Endodermal cell (in vitro differentiated cells): Measurements from ENCODE around the gene TAGAP. TPM values are rescaled to one million over a fixed set of nuclear protein-coding genes. Genes with fewer than 3 reads are reported as not detected.

Experiments
- DNase-seq: peaks from one replicate; pipeline ENCODE4 v3.0.0-alpha.2; 2017
- H3K27ac ChIP-seq: 2 replicates; pipeline ENCODE4 v1.5.1; 2013; ENCODE audit warnings: mild to moderate bottlenecking, low read depth, low read length, moderate library complexity
- H3K27me3 ChIP-seq: 2 replicates; pipeline ENCODE4 v1.6.1; 2013; ENCODE audit warnings: mild to moderate bottlenecking, low read length, moderate library complexity; ENCODE audit not compliant: insufficient read depth, control insufficient read depth, poor library complexity, severe bottlenecking
- H3K36me3 ChIP-seq: 2 replicates; pipeline ENCODE4 v1.7.0; 2013; ENCODE audit warnings: mild to moderate bottlenecking, low read length, moderate library complexity; ENCODE audit not compliant: control insufficient read depth, insufficient read depth
- H3K4me1 ChIP-seq: one replicate; pipeline ENCODE4 v1.7.0; 2013; ENCODE audit warnings: low read length; ENCODE audit not compliant: control insufficient read depth, insufficient read depth
- H3K4me3 ChIP-seq: 2 replicates; pipeline ENCODE4 v1.5.1; 2013; ENCODE audit warnings: mild to moderate bottlenecking, low read length, moderate library complexity
- H3K9ac ChIP-seq: 2 replicates; pipeline ENCODE4 v1.6.1; 2013; ENCODE audit warnings: mild to moderate bottlenecking, low read length, moderate library complexity; ENCODE audit not compliant: poor library complexity, severe bottlenecking; ENCODE audit errors: extremely low read depth
- H3K9me3 ChIP-seq: 2 replicates; pipeline ENCODE4 v1.6.1; 2013; ENCODE audit warnings: mild to moderate bottlenecking, low read length, moderate library complexity; ENCODE audit not compliant: control insufficient read depth
- H3K27ac Mint-ChIP-seq: 2 replicates; pipeline ENCODE4 v1.8.0; 2020; ENCODE audit warnings: mixed read lengths
- H3K27me3 Mint-ChIP-seq: 2 replicates; pipeline ENCODE4 v1.8.0; 2021; ENCODE audit warnings: mild to moderate bottlenecking, mixed read lengths; ENCODE audit not compliant: insufficient read depth
- H3K36me3 Mint-ChIP-seq: 2 replicates; pipeline ENCODE4 v1.8.0; 2020; ENCODE audit warnings: low read depth, mixed read lengths
- H3K4me1 Mint-ChIP-seq: 2 replicates; pipeline ENCODE4 v1.8.0; 2020; ENCODE audit warnings: mixed read lengths
- H3K4me3 Mint-ChIP-seq: 2 replicates; pipeline ENCODE4 v1.8.0; 2020; ENCODE audit warnings: mild to moderate bottlenecking, moderate library complexity, mixed read lengths
- H3K9me3 Mint-ChIP-seq: 2 replicates; pipeline ENCODE4 v1.8.0; 2020; ENCODE audit warnings: mild to moderate bottlenecking, mixed read lengths
- WGBS, 2 experiments: methylation state at CpG; one replicate each; pipeline versions ENCODE4 v1.1.5 to v1.1.7; 2013; ENCODE audit warnings: missing lambda C conversion rate in 2 of 2, mixed read lengths in 1 of 2; ENCODE audit not compliant: insufficient coverage in 1 of 2, insufficient read length in 1 of 2; 5-methylcytosine and 5-hydroxymethylcytosine counted together
- total RNA-seq, 2 donors: library from RNA; stranded (reverse); fragmentation: NEBNext Ultra II Directional in 1 of 2; extraction: Animal tissue kit (Norgen Biotek cat#: 25700) in 1 of 2; gene quantifications; 2 replicates in 1 of 2; 3 replicates in 1 of 2; pipeline ENCODE4 v1.2.1, GENCODE V29; 2021
- TF ChIP-seq, protein P1 (sequence below): fragments of 200-600 bp; sonication (generic); conservative IDR thresholded peaks from 2 replicates; pipeline ENCODE4 v1.5.0; 2021; ENCODE audit warnings: antibody characterized with exemption, mild to moderate bottlenecking

Gene TAGAP
- total RNA-seq, 2 donors from 2014 or later, result 0.24 TPM; not detected in 1

DNA sequence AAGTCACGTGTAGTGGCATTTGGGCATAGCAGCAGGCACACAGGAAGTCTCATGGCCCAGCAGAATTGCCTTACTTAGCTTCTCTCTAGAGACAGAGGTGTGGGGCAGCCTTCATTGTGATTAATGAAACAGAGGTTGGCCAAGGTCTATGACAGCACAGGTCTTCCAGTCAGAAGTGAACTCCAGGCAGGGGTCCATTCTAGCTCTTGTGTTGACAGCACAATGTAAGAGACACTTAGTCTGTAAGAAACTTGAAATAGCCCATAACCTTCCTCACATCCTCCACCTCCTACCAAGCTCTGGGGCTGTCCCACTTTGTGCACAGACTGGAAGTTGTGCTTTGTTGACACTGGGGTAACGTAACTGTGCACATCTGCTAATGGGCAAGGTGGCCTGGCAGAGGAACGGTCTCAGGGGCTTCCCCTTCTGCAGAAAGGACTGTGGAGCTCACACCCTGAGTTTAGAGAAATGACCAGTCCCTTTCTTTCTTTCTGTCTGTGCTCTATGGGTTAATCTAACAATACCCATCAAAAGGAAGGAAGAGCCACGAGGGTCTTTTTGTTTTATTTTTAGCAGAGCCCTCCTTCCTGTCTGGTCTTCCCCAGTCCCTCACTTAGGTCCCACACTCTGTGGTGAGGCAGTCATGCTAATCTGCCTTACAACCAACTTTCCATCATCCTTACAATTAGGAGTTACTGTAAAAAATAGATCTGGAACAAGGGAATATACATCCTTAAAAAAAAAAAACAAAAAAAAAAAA is 35.6 kb upstream of the TAGAP start:
- DNase-seq, result peak; percentile 31
- no peaks in the 10 kb centered on the region for H3K9me3 Mint-ChIP-seq
- Histone ChIP-seq H3K36me3 (no peaks in the 10 kb centered on the region), H3K9me3 (no peaks in the 10 kb centered on the region), H3K27ac (no peak overlapping the region), H3K9ac (no peak overlapping the region), H3K27me3 (no peaks in the 10 kb centered on the region), H3K4me1 (no peaks in the 10 kb centered on the region), H3K4me3 (no peak overlapping the region)
- TF ChIP-seq, protein P1, sequence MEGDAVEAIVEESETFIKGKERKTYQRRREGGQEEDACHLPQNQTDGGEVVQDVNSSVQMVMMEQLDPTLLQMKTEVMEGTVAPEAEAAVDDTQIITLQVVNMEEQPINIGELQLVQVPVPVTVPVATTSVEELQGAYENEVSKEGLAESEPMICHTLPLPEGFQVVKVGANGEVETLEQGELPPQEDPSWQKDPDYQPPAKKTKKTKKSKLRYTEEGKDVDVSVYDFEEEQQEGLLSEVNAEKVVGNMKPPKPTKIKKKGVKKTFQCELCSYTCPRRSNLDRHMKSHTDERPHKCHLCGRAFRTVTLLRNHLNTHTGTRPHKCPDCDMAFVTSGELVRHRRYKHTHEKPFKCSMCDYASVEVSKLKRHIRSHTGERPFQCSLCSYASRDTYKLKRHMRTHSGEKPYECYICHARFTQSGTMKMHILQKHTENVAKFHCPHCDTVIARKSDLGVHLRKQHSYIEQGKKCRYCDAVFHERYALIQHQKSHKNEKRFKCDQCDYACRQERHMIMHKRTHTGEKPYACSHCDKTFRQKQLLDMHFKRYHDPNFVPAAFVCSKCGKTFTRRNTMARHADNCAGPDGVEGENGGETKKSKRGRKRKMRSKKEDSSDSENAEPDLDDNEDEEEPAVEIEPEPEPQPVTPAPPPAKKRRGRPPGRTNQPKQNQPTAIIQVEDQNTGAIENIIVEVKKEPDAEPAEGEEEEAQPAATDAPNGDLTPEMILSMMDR, result no peak
- no peaks in the 10 kb centered on the region for H3K36me3 Mint-ChIP-seq
- no peak overlapping the region for H3K27ac Mint-ChIP-seq
- 87 to 93% methylated on average over 2 to 4 of the region's 4 CpGs for WGBS, 2 experiments
- peaks cover 31% of the 10 kb centered on the region for H3K27me3 Mint-ChIP-seq
- peaks cover 10% of the 10 kb centered on the region for H3K4me1 Mint-ChIP-seq
- H3K4me3 Mint-ChIP-seq, result no peak overlapping the region

DNA sequence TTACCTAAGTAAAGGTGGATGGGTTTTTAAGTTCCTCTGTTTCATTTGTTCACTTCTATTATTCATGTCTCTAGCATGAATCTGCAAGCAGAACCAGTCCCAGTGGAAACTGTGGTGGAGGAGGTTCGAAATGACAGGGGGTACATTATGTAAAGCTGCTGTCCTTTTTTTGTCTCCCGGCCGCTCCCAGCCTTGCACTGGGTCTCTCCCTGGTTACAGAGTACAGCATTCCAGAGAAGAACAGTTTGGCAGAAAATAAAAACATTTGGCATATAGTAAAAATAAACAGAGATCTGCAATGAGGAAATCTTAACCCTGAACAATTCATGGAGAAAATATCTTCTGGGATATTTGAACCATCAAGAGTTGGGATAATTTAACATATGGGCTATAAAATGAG is 34.6 kb upstream of the TAGAP start:
- TF ChIP-seq, protein P1, result no peak
- 84 to 96% methylated on average over 3 of the region's 3 CpGs for WGBS, 2 experiments
- Mint-ChIP-seq H3K36me3 (no peaks in the 10 kb centered on the region), H3K27ac (no peak overlapping the region), H3K4me1 (peaks cover 11% of the 10 kb centered on the region), H3K4me3 (no peak overlapping the region), H3K9me3 (no peaks in the 10 kb centered on the region), H3K27me3 (peaks cover 31% of the 10 kb centered on the region)
- H3K4me3 ChIP-seq, result no peak overlapping the region
- no peak overlapping the region for H3K27ac ChIP-seq
- H3K4me1 ChIP-seq, result no peaks in the 10 kb centered on the region
- no peak overlapping the region for H3K9ac ChIP-seq
- H3K27me3 ChIP-seq, result no peaks in the 10 kb centered on the region
- peak; percentile 18 for DNase-seq
- H3K36me3 ChIP-seq, result no peaks in the 10 kb centered on the region
- no peaks in the 10 kb centered on the region for H3K9me3 ChIP-seq

DNA sequence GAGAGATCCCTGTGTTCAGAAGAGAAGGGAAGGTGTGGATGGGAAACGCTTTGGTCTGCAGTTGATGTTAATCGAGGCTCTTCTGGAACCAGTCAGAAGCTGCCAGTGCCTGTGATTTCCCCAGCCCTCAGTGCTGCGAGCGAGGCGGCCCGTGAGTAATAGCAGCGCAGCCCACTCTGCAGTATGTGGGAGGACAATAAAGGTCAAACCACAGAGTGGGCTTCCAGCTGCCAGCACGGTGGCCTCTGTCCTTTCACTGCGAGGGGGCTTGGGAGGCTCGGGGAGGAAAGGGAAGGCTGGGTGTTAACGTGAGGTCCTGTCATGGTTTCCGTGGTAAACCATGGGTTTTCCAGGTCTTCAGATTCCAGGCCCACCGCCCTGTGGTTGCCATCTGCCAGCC is 32.3 kb upstream of the TAGAP start:
- Mint-ChIP-seq H3K4me1 (peaks cover 17% of the 10 kb centered on the region), H3K27ac (no peak overlapping the region), H3K27me3 (peaks cover 43% of the 10 kb centered on the region), H3K9me3 (no peaks in the 10 kb centered on the region), H3K36me3 (no peaks in the 10 kb centered on the region), H3K4me3 (no peak overlapping the region)
- TF ChIP-seq, protein P1, result no peak
- peak; percentile 32 for DNase-seq
- no peak overlapping the region for H3K4me3 ChIP-seq
- peaks cover 6% of the 10 kb centered on the region for H3K27me3 ChIP-seq
- no peaks in the 10 kb centered on the region for H3K36me3 ChIP-seq
- no peak overlapping the region for H3K9ac ChIP-seq
- H3K27ac ChIP-seq, result no peak overlapping the region
- WGBS, 2 experiments, result 92 to 93% methylated on average over 5 to 13 of the region's 13 CpGs
- no peaks in the 10 kb centered on the region for H3K9me3 ChIP-seq
- H3K4me1 ChIP-seq, result peaks cover 5% of the 10 kb centered on the region
